B cell (primary cell): ENCODE results near the gene NUAK2. TPM values are rescaled to one million over a fixed set of nuclear protein-coding genes. Genes with fewer than 3 reads are reported as not detected.

ENCODE experiments used
- ATAC-seq: fragments of 200-7000 bp; cut with Tn5 transposase; one replicate; pipeline ENCODE4 v1.10.0; 2021; ENCODE audit warnings: low read depth, mild to moderate bottlenecking, moderate number of reproducible peaks, moderate library complexity
- CTCF ChIA-PET: fragments of 350-600 bp; sonication (Branson Sonifier 250); formaldehyde crosslinking; loops from one replicate; lab custom pipeline; 2021; ENCODE audit warnings: antibody characterized with exemption, inconsistent platforms; lab: Charles Lee
- POLR2A ChIA-PET: fragments of 350-600 bp; sonication (Branson Sonifier 250); formaldehyde crosslinking; loops from one replicate; lab custom pipeline; 2021; ENCODE audit warnings: antibody characterized with exemption; lab: Charles Lee
- DNase-seq: peaks from one replicate; pipeline ENCODE4 v3.0.0; 2013
- H2AFZ ChIP-seq: 2 replicates; pipeline ENCODE4 v1.6.1; 2012; ENCODE audit warnings: mild to moderate bottlenecking, low read depth, low read length; ENCODE audit not compliant: insufficient read depth, poor library complexity, severe bottlenecking
- H3K27ac ChIP-seq, 2 donors: 1 replicate in 1 of 2; 2 replicates in 1 of 2; pipeline ENCODE4 v1.5.1; 2012 to 2013; ENCODE audit warnings: low read length in 2 of 2, mild to moderate bottlenecking in 2 of 2, moderate library complexity in 1 of 2
- H3K27me3 ChIP-seq, 4 experiments: fragments of 200-600 bp in 1 of 4; sonication (generic) in 1 of 4; replicated peaks in 1 of 4; 1 replicate in 2 of 4; 2 replicates in 2 of 4; pipeline versions ENCODE4 v1.6.1 to v1.7.0; 2013 to 2016; ENCODE audit warnings: low read length in 3 of 4, mild to moderate bottlenecking in 2 of 4, mixed read lengths in 1 of 4, moderate library complexity in 1 of 4; ENCODE audit not compliant: insufficient read depth in 4 of 4, control insufficient read depth in 3 of 4; ENCODE audit errors: control extremely low read depth in 1 of 4
- H3K36me3 ChIP-seq, 2 experiments: replicated peaks in 1 of 2; 1 replicate in 1 of 2; 2 replicates in 1 of 2; pipeline versions ENCODE4 v1.6.1 to v1.7.1; 2013; ENCODE audit warnings: low read length in 1 of 2; ENCODE audit not compliant: insufficient read depth in 2 of 2, control insufficient read depth in 1 of 2; ENCODE audit errors: control extremely low read depth in 1 of 2, extremely low read depth in 1 of 2
- H3K4me1 ChIP-seq, 2 donors: fragments of 200-600 bp in 1 of 2; sonication (generic) in 1 of 2; 1 replicate in 1 of 2; 2 replicates in 1 of 2; pipeline versions ENCODE4 v1.5.1 to v1.6.1; 2013 to 2017; ENCODE audit warnings: low read length in 2 of 2; ENCODE audit not compliant: control insufficient read depth in 2 of 2, insufficient read depth in 2 of 2
- H3K4me2 ChIP-seq: replicated peaks from 2 replicates; pipeline ENCODE3; 2012; ENCODE audit warnings: mild to moderate bottlenecking, low read depth, low read length; ENCODE audit not compliant: poor library complexity, severe bottlenecking
- H3K4me3 ChIP-seq, 5 experiments: fragments of 200-600 bp in 1 of 5; sonication (generic) in 1 of 5; 1 replicate in 3 of 5; 2 replicates in 2 of 5; pipeline versions ENCODE4 v1.5.1 to v1.7.0; 2011 to 2016; ENCODE audit warnings: low read length in 4 of 5, mild to moderate bottlenecking in 4 of 5, low read depth in 2 of 5, control low read depth in 1 of 5, moderate library complexity in 1 of 5; ENCODE audit not compliant: insufficient read depth in 1 of 5; ENCODE audit errors: control extremely low read depth in 1 of 5, extremely low read depth in 1 of 5
- H3K79me2 ChIP-seq: fragments of 200-600 bp; sonication (generic); one replicate; pipeline ENCODE4 v1.6.0; 2016; ENCODE audit warnings: low read length; ENCODE audit not compliant: control insufficient read depth, insufficient read depth
- H3K9ac ChIP-seq: fragments of 200-600 bp; sonication (generic); 2 replicates; pipeline ENCODE4 v1.6.1; 2017; ENCODE audit warnings: mild to moderate bottlenecking, low read length, moderate library complexity
- H3K9me3 ChIP-seq, 3 donors: one replicate each; pipeline versions ENCODE4 v1.6.1 to v1.7.1; 2013; ENCODE audit warnings: low read length in 2 of 3; ENCODE audit not compliant: control insufficient read depth in 2 of 3, insufficient read depth in 1 of 3; ENCODE audit errors: control extremely low read depth in 1 of 3
- H4K20me1 ChIP-seq: 2 replicates; pipeline ENCODE4 v1.6.0; 2012; ENCODE audit warnings: mild to moderate bottlenecking, low read length; ENCODE audit not compliant: insufficient read depth, control insufficient read depth, poor library complexity, severe bottlenecking
- H3K27ac Mint-ChIP-seq: one replicate; pipeline ENCODE4 v1.8.0; 2021; ENCODE audit warnings: mixed read lengths
- H3K27me3 Mint-ChIP-seq: one replicate; pipeline ENCODE4 v1.8.0; 2021; ENCODE audit warnings: mixed read lengths
- H3K4me1 Mint-ChIP-seq: one replicate; pipeline ENCODE4 v1.8.0; 2021; ENCODE audit warnings: mixed read lengths
- H3K4me3 Mint-ChIP-seq: one replicate; pipeline ENCODE4 v1.8.0; 2021; ENCODE audit warnings: mixed read lengths
- H3K9me3 Mint-ChIP-seq: one replicate; pipeline ENCODE4 v1.8.0; 2022; ENCODE audit warnings: mixed read lengths; ENCODE audit not compliant: insufficient read depth
- CTCF ChIP-seq: fragments of 200-600 bp; IDR thresholded peaks from one replicate; pipeline ENCODE4 v1.8.0; 2022; ENCODE audit warnings: antibody characterized with exemption, mild to moderate bottlenecking
- EZH2 ChIP-seq: IDR thresholded peaks from 2 replicates; pipeline ENCODE4 v1.6.1; 2012; ENCODE audit warnings: borderline replicate concordance, low read depth, mild to moderate bottlenecking, moderate library complexity, low read length; ENCODE audit not compliant: insufficient read depth, poor library complexity, severe bottlenecking
- WGBS: methylation state at CpG from one replicate; pipeline ENCODE4 v1.1.5; 2013; ENCODE audit warnings: missing lambda C conversion rate; ENCODE audit not compliant: insufficient coverage; 5-methylcytosine and 5-hydroxymethylcytosine counted together
- intact Hi-C: fragments of 100-400 bp; cut with micrococcal nuclease; formaldehyde crosslinking; loops from one replicate; pipeline ENCODE4 v1.10.0; 2022
- polyA minus RNA-seq: library from RNA; depleted of rRNA, polyadenylated mRNA; stranded (reverse); fragments of >200 nt; gene quantifications from 2 replicates; pipeline ENCODE4 v1.2.3, GENCODE V29; 2012
- polyA plus RNA-seq: library from polyadenylated mRNA; depleted of rRNA; stranded (reverse); fragments of >200 nt; gene quantifications from 2 replicates; pipeline ENCODE4 v1.2.3, GENCODE V29; 2012
- total RNA-seq, 2 donors: library from RNA; stranded (reverse); fragments of 120-200 nt in 1 of 2; gene quantifications; 1 replicate in 1 of 2; 2 replicates in 1 of 2; pipeline versions ENCODE4 v1.2.3 to v1.2.4, GENCODE V29; 2013 to 2022

NUAK2 gene
- total RNA-seq (102 and 105 TPM in 2 replicates), polyA plus RNA-seq (19.0 and 37.9 TPM in 2 replicates), polyA minus RNA-seq (60.2 and 64.6 TPM in 2 replicates)
- 42.0 TPM for total RNA-seq (2013)

- DNase-seq (peak; percentile 89), ATAC-seq (peak; percentile 90)
- H4K20me1 ChIP-seq: peaks cover 55% of the 10 kb centered on the region
- peaks cover 52 to 54% of the 10 kb centered on the region in 2 donors for H3K4me1 ChIP-seq
- POLR2A ChIA-PET: interaction anchor here (0.7 to 17.1 kb wide), 8 partner anchors 10 to 347 kb away, joined by 3 to 372 read pairs (median 4); no protein-coding TSS in a partner anchor
- peak within 1 kb of the TSS; percentile 65 to 100 (median 98) for H3K4me3 ChIP-seq
- peak within 1 kb of the TSS; percentile 85 for H3K9ac ChIP-seq
- intact Hi-C loops: loop anchor here (1.0 to 5.0 kb wide), 5 partner anchors 8 to 110 kb away; partner anchors contain the start of genes DSTYK and TMCC2
- H3K27me3 ChIP-seq: no peaks in the 10 kb centered on the region
- peaks cover 96% of the 10 kb centered on the region for H3K79me2 ChIP-seq
- H3K36me3 ChIP-seq: peaks cover 0 to 30% of the 10 kb centered on the region in 2 experiments
- no peaks in the 10 kb centered on the region for H3K9me3 ChIP-seq
- Mint-ChIP-seq H3K4me3 (peak within 1 kb of the TSS; percentile 97), H3K27ac (peak within 1 kb of the TSS; percentile 95), H3K27me3 (peaks cover 2% of the 10 kb centered on the region), H3K9me3 (no peaks in the 10 kb centered on the region), H3K4me1 (peaks cover 62% of the 10 kb centered on the region)
- under 1% methylated on average over 75 of the region's 75 CpGs for WGBS
- peak within 1 kb of the TSS; percentile 48 for H2AFZ ChIP-seq
- peak within 1 kb of the TSS; percentile 65 to 98 for H3K27ac ChIP-seq
- TF ChIP-seq CTCF (peak; percentile 35), EZH2 (no peak)
- CTCF ChIA-PET: interaction anchor here (0.6 to 56.6 kb wide), 9 partner anchors 4 to 341 kb away, joined by 3 to 2421 read pairs (median 6); partner anchors contain the start of gene NUAK2
- H3K4me2 ChIP-seq: peak within 1 kb of the TSS; percentile 96
These were observed at the start of gene NUAK2 for GRCh38 chr1:205321162-205321958. NUAK2 (minus strand) TSS chr1:205321745; CDS start chr1:205321628, 117 bp downstream.

- H2AFZ ChIP-seq: no peak overlapping the region
- H3K4me1 ChIP-seq: no peaks in the 10 kb centered on the region
- Mint-ChIP-seq H3K27ac (no peak overlapping the region), H3K4me1 (no peaks in the 10 kb centered on the region), H3K27me3 (peaks cover 39% of the 10 kb centered on the region), H3K9me3 (no peaks in the 10 kb centered on the region), H3K4me3 (no peak overlapping the region)
- ATAC-seq: no peak
- TF ChIP-seq EZH2 (no peak), CTCF (no peak)
- ChIA-PET POLR2A (no interaction called here), CTCF (interaction anchor here (0.8 to 2.3 kb wide), 3 partner anchors 17 to 114 kb away, joined by 3 to 7 read pairs (median 6); no protein-coding TSS in a partner anchor)
- H3K36me3 ChIP-seq: no peaks in the 10 kb centered on the region
- H3K9ac ChIP-seq: no peak overlapping the region
- DNase-seq: no peak
- peaks cover 0 to 8% (median 5%) of the 10 kb centered on the region in 4 experiments for H3K27me3 ChIP-seq
- no peak overlapping the region for H3K4me2 ChIP-seq
- intact Hi-C loops: no loop called here
- H3K79me2 ChIP-seq: no peaks in the 10 kb centered on the region
- H3K4me3 ChIP-seq: no peak overlapping the region
- no peaks in the 10 kb centered on the region for H3K9me3 ChIP-seq
- H3K27ac ChIP-seq: no peak overlapping the region
- no peaks in the 10 kb centered on the region for H4K20me1 ChIP-seq
These were observed 49.2 kb upstream of the NUAK2 start for GRCh38 chr1:205370780-205371179.
